Hepatocyte (in vitro differentiated cells): ENCODE data around the gene SPINK8. TPM values are rescaled to one million over a fixed set of nuclear protein-coding genes. Genes with fewer than 3 reads are reported as not detected.

Source experiments
- DNase-seq: peaks from one replicate; pipeline ENCODE4 v3.0.0-alpha.2; 2016; ENCODE audit warnings: low spot score
- H2AFZ ChIP-seq: fragments of 200-600 bp; sonication (generic); 2 replicates; pipeline ENCODE4 v1.6.0; 2016; ENCODE audit warnings: antibody characterized with exemption, mild to moderate bottlenecking
- H3K27ac ChIP-seq: fragments of 200-600 bp; sonication (generic); 2 replicates; pipeline ENCODE4 v1.5.1; 2016; ENCODE audit warnings: mild to moderate bottlenecking
- H3K27me3 ChIP-seq: fragments of 200-600 bp; sonication (generic); 2 replicates; pipeline ENCODE4 v1.6.1; 2016
- H3K36me3 ChIP-seq: fragments of 200-600 bp; sonication (generic); replicated peaks from 2 replicates; pipeline ENCODE4 v1.5.1; 2016; ENCODE audit warnings: low read depth; ENCODE audit not compliant: insufficient read depth
- H3K4me1 ChIP-seq: fragments of 200-600 bp; sonication (generic); 2 replicates; pipeline ENCODE4 v1.5.1; 2016; ENCODE audit warnings: mild to moderate bottlenecking, moderate library complexity; ENCODE audit not compliant: insufficient read depth
- H3K4me2 ChIP-seq: fragments of 200-600 bp; sonication (generic); 2 replicates; pipeline ENCODE4 v1.6.0; 2016
- H3K4me3 ChIP-seq: fragments of 200-600 bp; sonication (generic); 2 replicates; pipeline ENCODE4 v1.5.1; 2016; ENCODE audit warnings: mild to moderate bottlenecking
- H3K79me2 ChIP-seq: fragments of 200-600 bp; sonication (generic); 2 replicates; pipeline ENCODE4 v1.6.0; 2017; ENCODE audit warnings: mild to moderate bottlenecking
- H3K9me2 ChIP-seq: fragments of 200-600 bp; sonication (generic); replicated peaks from 2 replicates; pipeline ENCODE4 v1.6.0; 2017; ENCODE audit warnings: mild to moderate bottlenecking; ENCODE audit not compliant: insufficient read depth
- H3K9me3 ChIP-seq: fragments of 200-600 bp; sonication (generic); 2 replicates; pipeline ENCODE4 v1.5.1; 2016; ENCODE audit warnings: low read depth, mild to moderate bottlenecking
- H4K20me1 ChIP-seq: fragments of 200-600 bp; sonication (generic); 2 replicates; pipeline ENCODE4 v1.6.0; 2016; ENCODE audit warnings: mild to moderate bottlenecking; ENCODE audit not compliant: insufficient read depth, poor library complexity, severe bottlenecking
- CTCF ChIP-seq: fragments of 200-600 bp; sonication (generic); IDR thresholded peaks from 2 replicates; pipeline ENCODE4 v1.5.1; 2016; ENCODE audit warnings: antibody characterized with exemption, mild to moderate bottlenecking; ENCODE audit not compliant: poor library complexity
- EZH2 ChIP-seq: fragments of 200-600 bp; sonication (generic); IDR thresholded peaks from 2 replicates; pipeline ENCODE4 v1.6.1; 2016; ENCODE audit warnings: antibody characterized with exemption, mild to moderate bottlenecking, borderline replicate concordance
- EZH2phosphoT487 ChIP-seq: fragments of 200-600 bp; sonication (generic); IDR thresholded peaks from one replicate; pipeline ENCODE4 v1.6.1; 2018; ENCODE audit warnings: antibody characterized with exemption, mild to moderate bottlenecking, low read depth, moderate library complexity; ENCODE audit not compliant: unreplicated experiment, severe bottlenecking
- WGBS: methylation state at CpG from one replicate; pipeline ENCODE4 v1.1.6; 2016; ENCODE audit warnings: low lambda C conversion rate; ENCODE audit errors: missing lambda C conversion rate; 5-methylcytosine and 5-hydroxymethylcytosine counted together
- polyA plus RNA-seq: library from polyadenylated mRNA; unstranded; fragments of >200 nt; fragmentation: Nextera tagmentation; extraction: Ambion mirVana; gene quantifications from 2 replicates; pipeline ENCODE4 v1.2.1, GENCODE V29; 2016
- total RNA-seq: library from RNA; depleted of rRNA; stranded (reverse); fragments of >200 nt; gene quantifications from 2 replicates; pipeline ENCODE4 v1.2.3, GENCODE V29; 2014

Gene SPINK8
- total and polyA plus RNA-seq, 2 experiments from 2014 or later: not detected

DNA sequence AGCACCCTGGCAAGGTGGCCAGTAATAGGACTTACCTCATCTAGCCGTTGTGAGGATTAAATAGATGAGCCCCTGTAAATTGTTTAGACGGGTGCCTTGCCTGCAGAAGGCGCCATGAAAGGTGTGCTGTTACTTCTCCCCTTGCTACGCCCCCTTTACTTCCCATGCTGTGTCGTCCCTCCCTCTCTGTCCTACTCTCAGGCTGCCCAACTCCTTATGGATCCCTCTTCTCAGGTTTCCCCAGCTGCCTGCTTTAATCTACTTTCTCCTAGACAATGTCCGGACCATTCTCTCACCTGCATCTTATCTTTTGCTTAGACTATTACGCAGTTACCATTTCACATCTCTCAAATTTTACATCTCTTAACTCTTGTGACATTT, 36.9 kb upstream of the SPINK8 start:
- no peaks in the 10 kb centered on the region for H3K79me2 ChIP-seq
- H3K9me3 ChIP-seq: no peaks in the 10 kb centered on the region
- no peak overlapping the region for H3K4me2 ChIP-seq
- no peaks in the 10 kb centered on the region for H4K20me1 ChIP-seq
- DNase-seq: no peak
- 73% methylated on average over 7 of the region's 7 CpGs for WGBS
- H3K36me3 ChIP-seq: no peaks in the 10 kb centered on the region
- H3K27me3 ChIP-seq: no peaks in the 10 kb centered on the region
- TF ChIP-seq EZH2 (no peak), EZH2phosphoT487 (no peak), CTCF (no peak)
- no peak overlapping the region for H3K27ac ChIP-seq
- no peak overlapping the region for H2AFZ ChIP-seq
- H3K4me1 ChIP-seq: peaks cover 4% of the 10 kb centered on the region
- no peak overlapping the region for H3K4me3 ChIP-seq
- H3K9me2 ChIP-seq: no peaks in the 10 kb centered on the region

GRCh38 chr3:48369693-48370332, 36.4 kb upstream of the SPINK8 start:
- H3K4me1 ChIP-seq: peaks cover 4% of the 10 kb centered on the region
- H2AFZ ChIP-seq: peak overlapping the region; percentile 35
- no peaks in the 10 kb centered on the region for H3K36me3 ChIP-seq
- H3K79me2 ChIP-seq: no peaks in the 10 kb centered on the region
- no peaks in the 10 kb centered on the region for H3K9me2 ChIP-seq
- H3K27ac ChIP-seq: no peak overlapping the region
- H3K9me3 ChIP-seq: no peaks in the 10 kb centered on the region
- peak; percentile 19 for DNase-seq
- H3K4me2 ChIP-seq: no peak overlapping the region
- H3K4me3 ChIP-seq: no peak overlapping the region
- no peaks in the 10 kb centered on the region for H3K27me3 ChIP-seq
- TF ChIP-seq EZH2phosphoT487: no peak
- no peak for TF ChIP-seq EZH2
- WGBS: 54% methylated on average over 7 of the region's 7 CpGs
- H4K20me1 ChIP-seq: no peaks in the 10 kb centered on the region

DNA sequence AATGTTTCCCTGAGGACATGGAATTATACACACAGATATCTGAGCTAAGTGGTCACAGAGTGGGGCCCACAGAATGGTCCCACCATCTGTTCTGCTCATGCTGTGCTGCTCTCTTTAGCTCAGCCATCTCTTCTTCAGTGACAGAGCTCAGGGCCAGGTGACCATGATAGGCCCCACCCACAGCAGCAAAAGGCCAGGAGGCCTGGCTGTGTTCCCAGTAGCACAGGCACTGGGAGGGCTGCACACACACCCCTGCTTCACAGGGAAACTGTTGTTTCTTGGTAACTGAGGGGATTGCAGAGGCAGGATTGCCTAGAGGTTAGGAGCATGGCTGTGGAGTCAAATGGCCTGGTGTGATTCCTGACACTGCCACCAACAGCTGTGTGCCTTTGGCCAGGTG, 33.7 kb upstream of the SPINK8 start:
- Histone ChIP-seq H4K20me1 (no peaks in the 10 kb centered on the region), H3K4me2 (no peak overlapping the region), H2AFZ (no peak overlapping the region), H3K27me3 (no peaks in the 10 kb centered on the region), H3K4me3 (no peak overlapping the region), H3K79me2 (no peaks in the 10 kb centered on the region), H3K9me3 (peaks cover 2% of the 10 kb centered on the region), H3K4me1 (no peaks in the 10 kb centered on the region), H3K9me2 (no peaks in the 10 kb centered on the region), H3K36me3 (no peaks in the 10 kb centered on the region), H3K27ac (no peak overlapping the region)
- no peak for TF ChIP-seq EZH2
- no peak for TF ChIP-seq EZH2phosphoT487
- no peak for TF ChIP-seq CTCF
- DNase-seq: no peak

DNA sequence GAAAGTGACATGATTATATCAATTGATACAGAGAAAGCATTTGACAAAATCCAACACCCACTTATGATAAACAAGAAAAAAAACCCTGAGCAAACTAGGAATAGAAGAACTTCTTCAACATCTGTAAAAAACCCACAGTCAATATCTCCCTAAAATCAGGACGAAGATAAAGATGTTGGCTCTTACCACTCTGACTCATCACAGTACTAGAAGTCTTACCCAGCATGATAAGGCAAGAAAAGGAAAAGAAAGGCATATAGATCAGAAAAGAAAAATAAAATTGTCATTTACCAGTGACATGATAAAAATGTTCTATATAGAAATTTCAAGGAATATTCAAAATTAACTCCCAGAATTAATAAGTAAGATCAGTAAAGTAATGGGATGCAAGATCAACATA, 31.4 kb upstream of the SPINK8 start:
- Histone ChIP-seq H3K36me3 (no peaks in the 10 kb centered on the region), H3K27me3 (no peaks in the 10 kb centered on the region), H4K20me1 (no peaks in the 10 kb centered on the region), H3K4me2 (no peak overlapping the region), H3K9me3 (peaks cover 6% of the 10 kb centered on the region), H3K79me2 (no peaks in the 10 kb centered on the region), H3K27ac (no peak overlapping the region), H2AFZ (no peak overlapping the region), H3K9me2 (no peaks in the 10 kb centered on the region), H3K4me1 (no peaks in the 10 kb centered on the region), H3K4me3 (no peak overlapping the region)
- WGBS: 71% methylated on average over 1 of the region's 1 CpG
- no peak for DNase-seq
- no peak for TF ChIP-seq EZH2phosphoT487
- TF ChIP-seq EZH2: no peak
- no peak for TF ChIP-seq CTCF
